HepG2 (cell line): ENCODE measurements around the gene ALDOA. TPM values are rescaled to one million over a fixed set of nuclear protein-coding genes. Genes with fewer than 3 reads are reported as not detected.

Source experiments
- AFF4 ChIP-seq: sonication (generic); formaldehyde crosslinking; IDR thresholded peaks from 2 replicates; pipeline ENCODE4 v1.4.0; 2020; ENCODE audit warnings: missing genetic modification reagents
- CBFB ChIP-seq: sonication (generic); formaldehyde crosslinking; IDR thresholded peaks from 2 replicates; pipeline ENCODE4 v1.4.0; 2020; ENCODE audit warnings: missing genetic modification reagents
- EED ChIP-seq: sonication (generic); formaldehyde crosslinking; IDR thresholded peaks from 2 replicates; pipeline ENCODE4 v1.5.0; 2020; ENCODE audit warnings: mild to moderate bottlenecking, missing genetic modification reagents
- NFATC3 ChIP-seq: sonication (generic); formaldehyde crosslinking; IDR thresholded peaks from 2 replicates; pipeline ENCODE4 v1.5.1; 2020; ENCODE audit warnings: mild to moderate bottlenecking, missing genetic modification reagents
- PHF5A ChIP-seq: IDR thresholded peaks from one replicate; pipeline ENCODE4 v1.6.1; 2018; ENCODE audit warnings: low read depth, missing genetic modification reagents; ENCODE audit not compliant: unreplicated experiment
- SAP130 ChIP-seq: IDR thresholded peaks from 2 replicates; pipeline ENCODE4 v1.6.1; 2016; ENCODE audit warnings: low read depth
- TAF1 ChIP-seq: sonication (generic); formaldehyde crosslinking; IDR thresholded peaks from 2 replicates; pipeline ENCODE4 v1.4.0; 2020; ENCODE audit warnings: missing genetic modification reagents
- ZMYM4 ChIP-seq: sonication (generic); formaldehyde crosslinking; IDR thresholded peaks from 2 replicates; pipeline ENCODE4 v1.8.1; 2023; ENCODE audit warnings: mild to moderate bottlenecking, missing genetic modification reagents
- ZNF101 ChIP-seq: sonication (generic); formaldehyde crosslinking; IDR thresholded peaks from 2 replicates; pipeline ENCODE4 v1.4.0; 2020; ENCODE audit warnings: mild to moderate bottlenecking, low read depth, missing genetic modification reagents, borderline replicate concordance
- ZNF263 ChIP-seq: sonication (generic); formaldehyde crosslinking; IDR thresholded peaks from 2 replicates; pipeline ENCODE4 v1.4.0; 2020; ENCODE audit warnings: missing genetic modification reagents
- ZNF281 ChIP-seq: sonication (generic); formaldehyde crosslinking; IDR thresholded peaks from 2 replicates; pipeline ENCODE4 v1.4.0; 2020; ENCODE audit warnings: missing genetic modification reagents, borderline replicate concordance
- ZNF329 ChIP-seq: sonication (generic); formaldehyde crosslinking; IDR thresholded peaks from 2 replicates; pipeline ENCODE4 v1.9.0; 2021; ENCODE audit warnings: low read depth, mild to moderate bottlenecking, missing genetic modification reagents
- ZNF850 ChIP-seq: sonication (generic); formaldehyde crosslinking; conservative IDR thresholded peaks from 2 replicates; pipeline ENCODE4 v1.9.0; 2021; ENCODE audit warnings: mild to moderate bottlenecking, missing genetic modification reagents
- polyA plus RNA-seq, 8 experiments: library from polyadenylated mRNA; depleted of rRNA in 3 of 8; stranded (reverse) in 7 of 8; unstranded in 1 of 8; fragments of >200 nt; fragmentation: Illumina TruSeq in 4 of 8; extraction: Trizol in 4 of 8; gene quantifications; 2 replicates each; pipeline versions ENCODE4 v1.2.1 to v1.2.3, GENCODE V29; 2011 to 2016; ENCODE audit warnings: low read depth in 4 of 8, missing spikeins in 1 of 8, mixed read lengths in 1 of 8; ENCODE audit not compliant: insufficient read depth in 1 of 8
- total RNA-seq, 5 experiments: library from RNA; depleted of rRNA; stranded (reverse); fragments of >200 nt; fragmentation: Illumina TruSeq; extraction: Trizol; gene quantifications; 2 replicates each; pipeline ENCODE4 v1.2.3, GENCODE V29; 2016; ENCODE audit warnings: low read depth in 1 of 5
- TF ChIP-seq, protein P1 (sequence below): IDR thresholded peaks from 2 replicates; pipeline ENCODE4 v1.6.1; 2016; ENCODE audit warnings: low read depth, missing genetic modification reagents, missing compliant biosample characterization
- TF ChIP-seq, protein P2 (sequence below): sonication (generic); formaldehyde crosslinking; IDR thresholded peaks from 2 replicates; pipeline ENCODE4 v1.5.0; 2020; ENCODE audit warnings: mild to moderate bottlenecking, low read depth, missing genetic modification reagents, borderline replicate concordance
- TF ChIP-seq, protein P3 (sequence below): sonication (generic); formaldehyde crosslinking; IDR thresholded peaks from 2 replicates; pipeline ENCODE4 v1.4.0; 2020; ENCODE audit warnings: mild to moderate bottlenecking, missing genetic modification reagents

ALDOA gene
- total and polyA plus RNA-seq, 2 of the 13 experiments (the other 11 are each of a cell fraction or from before 2014, with no cell fraction given), result 925 to 1,884 TPM

- TF ChIP-seq, protein P1, sequence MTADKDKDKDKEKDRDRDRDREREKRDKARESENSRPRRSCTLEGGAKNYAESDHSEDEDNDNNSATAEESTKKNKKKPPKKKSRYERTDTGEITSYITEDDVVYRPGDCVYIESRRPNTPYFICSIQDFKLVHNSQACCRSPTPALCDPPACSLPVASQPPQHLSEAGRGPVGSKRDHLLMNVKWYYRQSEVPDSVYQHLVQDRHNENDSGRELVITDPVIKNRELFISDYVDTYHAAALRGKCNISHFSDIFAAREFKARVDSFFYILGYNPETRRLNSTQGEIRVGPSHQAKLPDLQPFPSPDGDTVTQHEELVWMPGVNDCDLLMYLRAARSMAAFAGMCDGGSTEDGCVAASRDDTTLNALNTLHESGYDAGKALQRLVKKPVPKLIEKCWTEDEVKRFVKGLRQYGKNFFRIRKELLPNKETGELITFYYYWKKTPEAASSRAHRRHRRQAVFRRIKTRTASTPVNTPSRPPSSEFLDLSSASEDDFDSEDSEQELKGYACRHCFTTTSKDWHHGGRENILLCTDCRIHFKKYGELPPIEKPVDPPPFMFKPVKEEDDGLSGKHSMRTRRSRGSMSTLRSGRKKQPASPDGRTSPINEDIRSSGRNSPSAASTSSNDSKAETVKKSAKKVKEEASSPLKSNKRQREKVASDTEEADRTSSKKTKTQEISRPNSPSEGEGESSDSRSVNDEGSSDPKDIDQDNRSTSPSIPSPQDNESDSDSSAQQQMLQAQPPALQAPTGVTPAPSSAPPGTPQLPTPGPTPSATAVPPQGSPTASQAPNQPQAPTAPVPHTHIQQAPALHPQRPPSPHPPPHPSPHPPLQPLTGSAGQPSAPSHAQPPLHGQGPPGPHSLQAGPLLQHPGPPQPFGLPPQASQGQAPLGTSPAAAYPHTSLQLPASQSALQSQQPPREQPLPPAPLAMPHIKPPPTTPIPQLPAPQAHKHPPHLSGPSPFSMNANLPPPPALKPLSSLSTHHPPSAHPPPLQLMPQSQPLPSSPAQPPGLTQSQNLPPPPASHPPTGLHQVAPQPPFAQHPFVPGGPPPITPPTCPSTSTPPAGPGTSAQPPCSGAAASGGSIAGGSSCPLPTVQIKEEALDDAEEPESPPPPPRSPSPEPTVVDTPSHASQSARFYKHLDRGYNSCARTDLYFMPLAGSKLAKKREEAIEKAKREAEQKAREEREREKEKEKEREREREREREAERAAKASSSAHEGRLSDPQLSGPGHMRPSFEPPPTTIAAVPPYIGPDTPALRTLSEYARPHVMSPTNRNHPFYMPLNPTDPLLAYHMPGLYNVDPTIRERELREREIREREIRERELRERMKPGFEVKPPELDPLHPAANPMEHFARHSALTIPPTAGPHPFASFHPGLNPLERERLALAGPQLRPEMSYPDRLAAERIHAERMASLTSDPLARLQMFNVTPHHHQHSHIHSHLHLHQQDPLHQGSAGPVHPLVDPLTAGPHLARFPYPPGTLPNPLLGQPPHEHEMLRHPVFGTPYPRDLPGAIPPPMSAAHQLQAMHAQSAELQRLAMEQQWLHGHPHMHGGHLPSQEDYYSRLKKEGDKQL, result no peak
- TF ChIP-seq ZNF850 (CRISPR knock-in tag) (no peak), ZNF329 (CRISPR knock-in tag) (0 out of 2 replicates have a peak, but pooled peaks have one; percentile 30), ZNF281 (no peak), EED (CRISPR knock-in tag) (no peak), NFATC3 (CRISPR knock-in tag) (no peak), ZMYM4 (CRISPR knock-in tag) (0 out of 2 replicates have a peak, but pooled peaks have one; percentile 37), ZNF263 (CRISPR knock-in tag) (peak; percentile 51; the same call in 1 of the 2 replicates), PHF5A (no peak), ZNF101 (no peak), CBFB (CRISPR knock-in tag) (no peak), AFF4 (CRISPR knock-in tag) (no peak), SAP130 (CRISPR knock-in tag) (0 out of 2 replicates have a peak, but pooled peaks have one; percentile 56), TAF1 (CRISPR knock-in tag) (no peak)
- TF ChIP-seq, protein P2, sequence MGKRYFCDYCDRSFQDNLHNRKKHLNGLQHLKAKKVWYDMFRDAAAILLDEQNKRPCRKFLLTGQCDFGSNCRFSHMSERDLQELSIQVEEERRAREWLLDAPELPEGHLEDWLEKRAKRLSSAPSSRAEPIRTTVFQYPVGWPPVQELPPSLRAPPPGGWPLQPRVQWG (CRISPR knock-in tag), result no peak
- TF ChIP-seq, protein P3, sequence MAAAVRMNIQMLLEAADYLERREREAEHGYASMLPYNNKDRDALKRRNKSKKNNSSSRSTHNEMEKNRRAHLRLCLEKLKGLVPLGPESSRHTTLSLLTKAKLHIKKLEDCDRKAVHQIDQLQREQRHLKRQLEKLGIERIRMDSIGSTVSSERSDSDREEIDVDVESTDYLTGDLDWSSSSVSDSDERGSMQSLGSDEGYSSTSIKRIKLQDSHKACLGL (CRISPR knock-in tag), result no peak
These were observed 23.5 kb downstream of the ALDOA start (continued) for GRCh38 chr16:30088832-30089624.
